ENCODE data around the gene PIGN. TPM values are rescaled to one million over a fixed set of nuclear protein-coding genes. Genes with fewer than 3 reads are reported as not detected.

PIGN gene
- total RNA-seq, 1 donor from 2014 or later = 28.0 TPM

- intact Hi-C loops (cut with micrococcal nuclease) = no loop called here
Observed at GRCh38 chr18:62118328-62118727, 68.5 kb downstream of the PIGN start.

- intact Hi-C loops (cut with micrococcal nuclease) = no loop called here
Observed at GRCh38 chr18:62109676-62110075, 77.2 kb downstream of the PIGN start.

GRCh38 chr18:62107881-62108280 is 79.0 kb downstream of the PIGN start:
- intact Hi-C loops (cut with micrococcal nuclease) = no loop called here

- intact Hi-C loops (cut with micrococcal nuclease) = no loop called here
Observed at GRCh38 chr18:62106271-62106670, 80.6 kb downstream of the PIGN start.

GRCh38 chr18:62105376-62105775 is 81.5 kb downstream of the PIGN start:
- intact Hi-C loops (cut with micrococcal nuclease) = no loop called here

- intact Hi-C loops (cut with micrococcal nuclease) = loop anchor here (1.0 kb wide), 1 partner anchor 22 kb away; no protein-coding TSS in a partner anchor
Observed at GRCh38 chr18:62102221-62102620, 84.6 kb downstream of the PIGN start.

- intact Hi-C loops (cut with micrococcal nuclease) = no loop called here
Observed at GRCh38 chr18:62101321-62101721, 85.5 kb downstream of the PIGN start.

- intact Hi-C loops (cut with micrococcal nuclease) = no loop called here
Observed at GRCh38 chr18:62098960-62099359, 87.9 kb downstream of the PIGN start.

- intact Hi-C loops (cut with micrococcal nuclease) = no loop called here
Observed at GRCh38 chr18:62097698-62098097, 89.2 kb downstream of the PIGN start.

- intact Hi-C loops (cut with micrococcal nuclease) = no loop called here
Observed at GRCh38 chr18:62091487-62092120, 95.3 kb downstream of the PIGN start.

- intact Hi-C loops (cut with micrococcal nuclease) = loop anchor here (5.0 kb wide), 1 partner anchor 107 kb away; no protein-coding TSS in a partner anchor
Observed at GRCh38 chr18:62089174-62089573, 97.7 kb downstream of the PIGN start.

GRCh38 chr18:62088156-62088555 is 98.7 kb downstream of the PIGN start:
- intact Hi-C loops (cut with micrococcal nuclease) = loop anchor here (5.0 kb wide), 1 partner anchor 106 kb away; no protein-coding TSS in a partner anchor

GRCh38 chr18:62085756-62086155 is 101.1 kb downstream of the PIGN start:
- intact Hi-C loops (cut with micrococcal nuclease) = loop anchor here (5.0 kb wide), 1 partner anchor 103 kb away; no protein-coding TSS in a partner anchor

- intact Hi-C loops (cut with micrococcal nuclease) = no loop called here
Observed at GRCh38 chr18:62081761-62082294, 105.0 kb downstream of the PIGN start.

GRCh38 chr18:62081248-62081647 is 105.6 kb downstream of the PIGN start:
- intact Hi-C loops (cut with micrococcal nuclease) = no loop called here

GRCh38 chr18:62080172-62080900 is 106.5 kb downstream of the PIGN start:
- intact Hi-C loops (cut with micrococcal nuclease) = loop anchor here (1.0 kb wide), 1 partner anchor 22 kb away; no protein-coding TSS in a partner anchor

GRCh38 chr18:62073461-62074281 is 113.2 kb downstream of the PIGN start:
- intact Hi-C loops (cut with micrococcal nuclease) = no loop called here

- intact Hi-C loops (cut with micrococcal nuclease) = loop anchor here (1.0 kb wide), 1 partner anchor 12 kb away; no protein-coding TSS in a partner anchor
Observed at GRCh38 chr18:62072370-62072769, 114.5 kb downstream of the PIGN start.

- intact Hi-C loops (cut with micrococcal nuclease) = no loop called here
Observed at GRCh38 chr18:62071071-62071470, 115.8 kb downstream of the PIGN start.

GRCh38 chr18:62070302-62070701 is 116.6 kb downstream of the PIGN start:
- intact Hi-C loops (cut with micrococcal nuclease) = no loop called here

- intact Hi-C loops (cut with micrococcal nuclease) = no loop called here
Observed at GRCh38 chr18:62069556-62069955, 117.3 kb downstream of the PIGN start.
